Neural progenitor cell (in vitro differentiated cells): Measurements from ENCODE around the gene ARF5.

Source experiments
- EZH2phosphoT487 ChIP-seq: fragments of 200-600 bp; sonication (generic); IDR thresholded peaks from 2 replicates; pipeline ENCODE4 v1.6.1; 2017; ENCODE audit warnings: antibody characterized with exemption
- TF ChIP-seq, protein P1 (sequence below): fragments of 200-600 bp; sonication (generic); IDR thresholded peaks from 2 replicates; pipeline ENCODE4 v1.5.1; 2017; ENCODE audit warnings: antibody characterized with exemption, mild to moderate bottlenecking

DNA sequence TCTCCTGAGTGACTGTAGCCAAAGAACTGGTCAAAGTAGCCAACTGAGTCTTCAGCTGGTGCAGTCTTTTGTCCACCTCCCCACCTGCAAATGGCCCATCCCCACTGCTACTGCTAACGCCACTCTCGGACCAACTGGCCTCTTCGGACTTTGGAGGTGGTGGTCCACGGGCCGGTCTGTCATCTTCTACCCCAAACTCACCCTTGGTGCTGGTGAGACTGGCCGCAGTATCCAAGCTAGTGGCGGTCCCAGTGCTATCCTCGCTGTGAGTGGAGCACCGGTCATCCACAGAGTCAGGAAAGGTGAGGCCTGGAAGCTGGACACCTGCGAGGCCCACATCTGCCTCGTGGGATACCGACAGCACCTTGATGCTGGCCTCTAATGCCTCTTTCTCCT lies 3.6 kb upstream of the ARF5 start:
- TF ChIP-seq, protein P1, sequence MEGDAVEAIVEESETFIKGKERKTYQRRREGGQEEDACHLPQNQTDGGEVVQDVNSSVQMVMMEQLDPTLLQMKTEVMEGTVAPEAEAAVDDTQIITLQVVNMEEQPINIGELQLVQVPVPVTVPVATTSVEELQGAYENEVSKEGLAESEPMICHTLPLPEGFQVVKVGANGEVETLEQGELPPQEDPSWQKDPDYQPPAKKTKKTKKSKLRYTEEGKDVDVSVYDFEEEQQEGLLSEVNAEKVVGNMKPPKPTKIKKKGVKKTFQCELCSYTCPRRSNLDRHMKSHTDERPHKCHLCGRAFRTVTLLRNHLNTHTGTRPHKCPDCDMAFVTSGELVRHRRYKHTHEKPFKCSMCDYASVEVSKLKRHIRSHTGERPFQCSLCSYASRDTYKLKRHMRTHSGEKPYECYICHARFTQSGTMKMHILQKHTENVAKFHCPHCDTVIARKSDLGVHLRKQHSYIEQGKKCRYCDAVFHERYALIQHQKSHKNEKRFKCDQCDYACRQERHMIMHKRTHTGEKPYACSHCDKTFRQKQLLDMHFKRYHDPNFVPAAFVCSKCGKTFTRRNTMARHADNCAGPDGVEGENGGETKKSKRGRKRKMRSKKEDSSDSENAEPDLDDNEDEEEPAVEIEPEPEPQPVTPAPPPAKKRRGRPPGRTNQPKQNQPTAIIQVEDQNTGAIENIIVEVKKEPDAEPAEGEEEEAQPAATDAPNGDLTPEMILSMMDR = no peak
- no peak for TF ChIP-seq EZH2phosphoT487
